HCT116 (cell line): ENCODE measurements around the gene CALCA. TPM values are rescaled to one million over a fixed set of nuclear protein-coding genes. Genes with fewer than 3 reads are reported as not detected.

ENCODE experiments used
- ATAC-seq: fragments of 200-7000 bp; cut with Tn5 transposase; 2 replicates; pipeline ENCODE4 v1.9.1; 2020; ENCODE audit warnings: mild to moderate bottlenecking, moderate library complexity
- BruUV-seq: library from RNA; stranded (reverse); fragments of 400-500 nt; replicated peaks from 2 replicates; lab custom pipeline; 2021; lab: Mats Ljungman, UMichigan
- CTCF ChIA-PET: fragments of 300-600 bp; sonication (Branson Sonifier 250); formaldehyde crosslinking; loops from one replicate; lab custom pipeline; 2021; ENCODE audit warnings: antibody characterized with exemption; lab: Charles Lee
- POLR2A ChIA-PET: fragments of 300-600, 350-600 bp; sonication (Branson Sonifier 250); formaldehyde crosslinking; loops from one replicate; lab custom pipeline; 2021; ENCODE audit warnings: antibody characterized with exemption; lab: Charles Lee
- RAD21 ChIA-PET, 2 experiments: fragments of 300-600 bp; sonication (Branson Sonifier 250); formaldehyde crosslinking; loops; one replicate each; lab custom pipeline; 2023; ENCODE audit warnings: low total read pairs in 2 of 2; ENCODE audit not compliant: uncharacterized antibody in 2 of 2, unreplicated experiment in 2 of 2, low non-redundant PET in 1 of 2; lab: Charles Lee
- DNase-seq: peaks from one replicate; pipeline ENCODE4 v3.0.0-alpha.2; 2010; ENCODE audit warnings: low read depth, low spot score
- H2AFZ ChIP-seq: fragments of 200-600 bp; shearing (Covaris generic), sonication (generic); 2 replicates; pipeline ENCODE4 v1.6.1; 2017; ENCODE audit warnings: low read depth, mixed run types, mixed read lengths, antibody characterized with exemption, low read length; ENCODE audit not compliant: poor library complexity, severe bottlenecking
- H3K27ac ChIP-seq: 2 replicates; pipeline ENCODE4 v1.5.1; 2012; ENCODE audit warnings: low read depth, low read length
- H3K27me3 ChIP-seq: fragments of 200-600 bp; sonication (generic); 2 replicates; pipeline ENCODE4 v1.6.1; 2016; ENCODE audit warnings: mixed run types, low read length, mixed read lengths; ENCODE audit not compliant: insufficient read depth
- H3K36me3 ChIP-seq, 2 experiments: fragments of 200-500 bp in 1 of 2; fragments of 200-600 bp in 1 of 2; sonication (Bioruptor generic) in 1 of 2; sonication (generic) in 1 of 2; 2 replicates each; pipeline versions ENCODE4 v1.5.1 to v1.6.1; 2014 to 2016; ENCODE audit warnings: low read length in 2 of 2, inconsistent platforms in 1 of 2, mixed read lengths in 1 of 2, mixed run types in 1 of 2; ENCODE audit not compliant: insufficient read depth in 2 of 2, control insufficient read depth in 1 of 2
- H3K4me1 ChIP-seq, 2 experiments: fragments of 200-600 bp in 1 of 2; sonication (generic) in 1 of 2; 2 replicates each; pipeline versions ENCODE4 v1.5.1 to v1.6.1; 2012 to 2017; ENCODE audit warnings: low read length in 2 of 2, inconsistent platforms in 1 of 2, mild to moderate bottlenecking in 1 of 2, mixed read lengths in 1 of 2, mixed run types in 1 of 2, moderate library complexity in 1 of 2; ENCODE audit not compliant: insufficient read depth in 2 of 2, control insufficient read depth in 1 of 2
- H3K4me2 ChIP-seq: fragments of 200-600 bp; sonication (generic); 2 replicates; pipeline ENCODE4 v1.6.1; 2017; ENCODE audit warnings: mixed run types, low read length, mixed read lengths
- H3K4me3 ChIP-seq, 2 experiments: fragments of 200-600 bp in 1 of 2; sonication (generic) in 1 of 2; replicated peaks in 1 of 2; 2 replicates each; pipeline ENCODE4 v1.5.1; 2011 to 2016; ENCODE audit warnings: low read length in 2 of 2, control low read depth in 1 of 2, low read depth in 1 of 2, mild to moderate bottlenecking in 1 of 2, mixed read lengths in 1 of 2, mixed run types in 1 of 2
- H3K79me2 ChIP-seq: fragments of 200-600 bp; sonication (generic); 2 replicates; pipeline ENCODE4 v1.6.1; 2017; ENCODE audit warnings: mild to moderate bottlenecking, mixed run types, low read length, moderate library complexity, mixed read lengths; ENCODE audit not compliant: insufficient read depth
- H3K9ac ChIP-seq: fragments of 200-600 bp; sonication (generic); 2 replicates; pipeline ENCODE4 v1.6.1; 2016; ENCODE audit warnings: low read length, mixed read lengths
- H3K9me2 ChIP-seq: fragments of 200-600 bp; sonication (generic), shearing (Covaris generic); 2 replicates; pipeline ENCODE4 v1.6.1; 2017; ENCODE audit warnings: mixed run types, mild to moderate bottlenecking, moderate library complexity; ENCODE audit not compliant: insufficient read depth
- H3K9me3 ChIP-seq, 2 experiments: fragments of 200-500 bp in 1 of 2; fragments of 200-600 bp in 1 of 2; sonication (Bioruptor generic) in 1 of 2; sonication (generic) in 1 of 2; 2 replicates each; pipeline ENCODE4 v1.6.1; 2014 to 2017; ENCODE audit warnings: low read length in 2 of 2, mixed read lengths in 2 of 2, inconsistent platforms in 1 of 2, low read depth in 1 of 2, mild to moderate bottlenecking in 1 of 2, mixed run types in 1 of 2, moderate library complexity in 1 of 2; ENCODE audit not compliant: control insufficient read depth in 1 of 2, insufficient read depth in 1 of 2
- H4K20me1 ChIP-seq: fragments of 200-600 bp; sonication (generic), shearing (Covaris generic); 2 replicates; pipeline ENCODE4 v1.6.1; 2017; ENCODE audit warnings: mixed run types, mild to moderate bottlenecking, moderate library complexity; ENCODE audit not compliant: insufficient read depth
- CBX3 ChIP-seq: IDR thresholded peaks from 2 replicates; pipeline ENCODE4 v1.6.1; 2012; ENCODE audit warnings: low read depth
- EGR1 ChIP-seq: IDR thresholded peaks from 2 replicates; pipeline ENCODE4 v1.6.1; 2012; ENCODE audit warnings: low read depth
- ELF1 ChIP-seq: IDR thresholded peaks from 2 replicates; pipeline ENCODE4 v1.6.1; 2012; ENCODE audit warnings: low read depth, borderline replicate concordance
- POLR2A ChIP-seq: IDR thresholded peaks from 2 replicates; pipeline ENCODE4 v1.7.0; 2011; ENCODE audit warnings: borderline replicate concordance; ENCODE audit not compliant: insufficient read depth, insufficient read length; ENCODE audit errors: extremely low read depth
- POLR2AphosphoS5 ChIP-seq: IDR thresholded peaks from 2 replicates; pipeline ENCODE4 v1.6.1; 2011; ENCODE audit warnings: mild to moderate bottlenecking, low read depth, low read length, moderate library complexity
- RAD21 ChIP-seq: IDR thresholded peaks from 2 replicates; pipeline ENCODE4 v1.6.1; 2012; ENCODE audit warnings: low read depth, mild to moderate bottlenecking
- SIN3A ChIP-seq: IDR thresholded peaks from 2 replicates; pipeline ENCODE4 v1.6.1; 2012; ENCODE audit warnings: low read depth
- ZFX ChIP-seq: fragments of 450-650 bp; IDR thresholded peaks from 2 replicates; pipeline ENCODE4 v1.6.1; 2017
- intact Hi-C: fragments of 100-400 bp; cut with micrococcal nuclease; formaldehyde crosslinking; loops from 2 replicates; pipeline ENCODE4 v1.10.0; 2022
- total RNA-seq: library from RNA; stranded (reverse); gene quantifications from one replicate; pipeline ENCODE4 v1.2.1, GENCODE V29; 2021; ENCODE audit not compliant: unreplicated experiment
- TF ChIP-seq, protein P1 (sequence below), 3 experiments: fragments of 200-600 bp in 1 of 3; sonication (generic) in 1 of 3; IDR thresholded peaks in 2 of 3; conservative IDR thresholded peaks in 1 of 3; 2 replicates each; pipeline ENCODE4 v1.5.1; 2012 to 2017; ENCODE audit warnings: low read depth in 2 of 3, low read length in 2 of 3, antibody characterized with exemption in 1 of 3, borderline replicate concordance in 1 of 3, control low read depth in 1 of 3, mild to moderate bottlenecking in 1 of 3, mixed read lengths in 1 of 3, mixed run types in 1 of 3, moderate library complexity in 1 of 3; ENCODE audit not compliant: insufficient read depth in 1 of 3
- TF ChIP-seq, protein P2 (sequence below): IDR thresholded peaks from 2 replicates; pipeline ENCODE4 v1.6.1; 2012; ENCODE audit warnings: low read depth

CALCA gene
- total RNA-seq, 1 experiment from 2014 or later, result not detected

DNA sequence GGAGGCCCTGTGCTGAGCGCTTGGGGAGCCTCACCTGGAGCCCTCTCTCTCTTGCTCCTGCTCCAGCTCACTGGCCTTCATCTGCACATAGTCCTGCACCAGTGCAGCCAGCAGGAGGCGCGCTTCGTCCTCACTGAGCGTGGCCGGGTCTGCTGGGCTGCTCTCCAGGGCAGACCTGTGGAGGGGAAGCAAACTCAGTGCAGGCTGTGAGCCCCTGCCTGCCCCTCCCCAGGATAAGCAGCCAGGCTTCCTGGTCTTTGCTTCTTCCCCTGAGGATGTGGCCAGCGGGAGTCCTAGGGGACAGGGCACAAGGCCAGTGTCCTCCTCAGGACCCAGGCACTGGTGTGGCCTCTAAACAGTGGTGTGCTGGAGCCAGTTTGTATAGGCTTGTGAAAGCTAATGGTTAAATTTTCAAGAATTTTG lies 2.2 kb downstream of the CALCA start:
- Histone ChIP-seq H3K9me2 (no peaks in the 10 kb centered on the region), H3K79me2 (no peaks in the 10 kb centered on the region), H3K4me1 (peaks cover 0 to 5% of the 10 kb centered on the region in 2 experiments; a peak in 1 of 4 replicates), H3K9ac (no peak overlapping the region), H4K20me1 (no peaks in the 10 kb centered on the region), H3K36me3 (no peaks in the 10 kb centered on the region), H3K4me2 (no peak overlapping the region), H3K27me3 (no peaks in the 10 kb centered on the region), H2AFZ (no peak overlapping the region), H3K27ac (no peak overlapping the region), H3K9me3 (no peaks in the 10 kb centered on the region), H3K4me3 (no peak overlapping the region)
- POLR2A ChIA-PET, result no interaction called here
- peak; percentile 69 for TF ChIP-seq RAD21
- no peak for TF ChIP-seq ZFX
- TF ChIP-seq, protein P1, sequence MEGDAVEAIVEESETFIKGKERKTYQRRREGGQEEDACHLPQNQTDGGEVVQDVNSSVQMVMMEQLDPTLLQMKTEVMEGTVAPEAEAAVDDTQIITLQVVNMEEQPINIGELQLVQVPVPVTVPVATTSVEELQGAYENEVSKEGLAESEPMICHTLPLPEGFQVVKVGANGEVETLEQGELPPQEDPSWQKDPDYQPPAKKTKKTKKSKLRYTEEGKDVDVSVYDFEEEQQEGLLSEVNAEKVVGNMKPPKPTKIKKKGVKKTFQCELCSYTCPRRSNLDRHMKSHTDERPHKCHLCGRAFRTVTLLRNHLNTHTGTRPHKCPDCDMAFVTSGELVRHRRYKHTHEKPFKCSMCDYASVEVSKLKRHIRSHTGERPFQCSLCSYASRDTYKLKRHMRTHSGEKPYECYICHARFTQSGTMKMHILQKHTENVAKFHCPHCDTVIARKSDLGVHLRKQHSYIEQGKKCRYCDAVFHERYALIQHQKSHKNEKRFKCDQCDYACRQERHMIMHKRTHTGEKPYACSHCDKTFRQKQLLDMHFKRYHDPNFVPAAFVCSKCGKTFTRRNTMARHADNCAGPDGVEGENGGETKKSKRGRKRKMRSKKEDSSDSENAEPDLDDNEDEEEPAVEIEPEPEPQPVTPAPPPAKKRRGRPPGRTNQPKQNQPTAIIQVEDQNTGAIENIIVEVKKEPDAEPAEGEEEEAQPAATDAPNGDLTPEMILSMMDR (IDR thresholded peaks at IDR 0.05 in 2 of 3, conservative IDR thresholded peaks at IDR 0.05 in 1 of 3; ENCODE audit: borderline replicate concordance in 1 of 3, insufficient read depth in 1 of 3, low read depth in 2 of 3, low read length in 2 of 3), result peak; percentile 72 to 81 (median 81); a peak in 5 of 6 replicates
- RAD21 ChIA-PET, result interaction anchor here in 1 of 2 experiments (1.5 kb wide), 1 partner anchor 105 kb away, joined by 6 read pairs; no protein-coding TSS in a partner anchor
- intact Hi-C loops, result loop anchor here (1.0 kb wide), 2 partner anchors 105 to 238 kb away; no protein-coding TSS in a partner anchor
- no TSS peak for BruUV-seq
- peak; percentile 91 for ATAC-seq
- peak; percentile 15 for DNase-seq
- CTCF ChIA-PET, result interaction anchor here (0.6 to 1.5 kb wide), 11 partner anchors 11 to 107 kb away, joined by 3 to 12 read pairs (median 4); no protein-coding TSS in a partner anchor

DNA sequence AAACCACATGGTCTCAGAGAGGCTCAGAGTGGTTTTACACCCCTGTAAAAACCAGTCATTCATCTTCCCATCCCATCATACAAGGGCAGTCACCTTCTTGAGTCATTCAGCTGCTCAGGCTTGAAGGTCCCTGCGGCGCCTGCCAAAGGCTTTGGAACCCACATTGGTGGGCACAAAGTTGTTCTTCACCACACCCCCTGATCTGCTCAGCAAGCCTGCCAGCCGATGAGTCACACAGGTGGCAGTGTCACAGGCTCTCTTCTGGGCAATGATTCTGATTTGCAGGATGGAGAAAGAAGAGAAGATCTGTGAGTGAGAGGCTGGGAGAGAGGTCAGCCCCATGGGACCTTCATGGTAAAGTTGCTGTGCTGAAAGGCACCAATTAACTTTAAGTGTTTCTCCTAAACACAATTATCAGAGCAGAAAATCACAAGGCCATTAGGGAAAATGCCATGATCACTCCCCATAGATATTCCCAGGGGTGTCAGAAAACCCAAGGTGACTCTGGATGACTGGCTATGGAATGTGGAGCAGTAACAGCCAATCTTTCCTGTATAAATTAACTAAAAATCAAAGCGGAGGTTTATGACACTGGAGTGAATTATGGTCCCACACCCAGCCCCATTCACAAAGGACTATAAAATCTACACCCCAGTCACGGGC lies 4.4 kb downstream of the CALCA start:
- H3K4me3 ChIP-seq, result no peak overlapping the region
- H3K27me3 ChIP-seq, result no peaks in the 10 kb centered on the region
- BruUV-seq, result no TSS peak
- no peak for ATAC-seq
- CTCF ChIA-PET, result interaction anchor here (1.1 kb wide), 1 partner anchor 60 kb away, joined by 3 read pairs; no protein-coding TSS in a partner anchor
- H3K79me2 ChIP-seq, result no peaks in the 10 kb centered on the region
- intact Hi-C loops, result no loop called here
- H2AFZ ChIP-seq, result no peak overlapping the region
- H3K9me3 ChIP-seq, result no peaks in the 10 kb centered on the region
- H3K4me1 ChIP-seq, result no peaks in the 10 kb centered on the region
- no peak overlapping the region for H3K27ac ChIP-seq
- no peaks in the 10 kb centered on the region for H3K36me3 ChIP-seq
- POLR2A ChIA-PET, result no interaction called here
- no peak for DNase-seq
- no peak overlapping the region for H3K4me2 ChIP-seq
- no peaks in the 10 kb centered on the region for H4K20me1 ChIP-seq
- no peak overlapping the region for H3K9ac ChIP-seq
- no peaks in the 10 kb centered on the region for H3K9me2 ChIP-seq
- RAD21 ChIA-PET, result no interaction called here
- TF ChIP-seq ELF1 (no peak), CBX3 (no peak), POLR2AphosphoS5 (no peak), ZFX (no peak), EGR1 (no peak), POLR2A (no peak), SIN3A (no peak)
- TF ChIP-seq, protein P2, sequence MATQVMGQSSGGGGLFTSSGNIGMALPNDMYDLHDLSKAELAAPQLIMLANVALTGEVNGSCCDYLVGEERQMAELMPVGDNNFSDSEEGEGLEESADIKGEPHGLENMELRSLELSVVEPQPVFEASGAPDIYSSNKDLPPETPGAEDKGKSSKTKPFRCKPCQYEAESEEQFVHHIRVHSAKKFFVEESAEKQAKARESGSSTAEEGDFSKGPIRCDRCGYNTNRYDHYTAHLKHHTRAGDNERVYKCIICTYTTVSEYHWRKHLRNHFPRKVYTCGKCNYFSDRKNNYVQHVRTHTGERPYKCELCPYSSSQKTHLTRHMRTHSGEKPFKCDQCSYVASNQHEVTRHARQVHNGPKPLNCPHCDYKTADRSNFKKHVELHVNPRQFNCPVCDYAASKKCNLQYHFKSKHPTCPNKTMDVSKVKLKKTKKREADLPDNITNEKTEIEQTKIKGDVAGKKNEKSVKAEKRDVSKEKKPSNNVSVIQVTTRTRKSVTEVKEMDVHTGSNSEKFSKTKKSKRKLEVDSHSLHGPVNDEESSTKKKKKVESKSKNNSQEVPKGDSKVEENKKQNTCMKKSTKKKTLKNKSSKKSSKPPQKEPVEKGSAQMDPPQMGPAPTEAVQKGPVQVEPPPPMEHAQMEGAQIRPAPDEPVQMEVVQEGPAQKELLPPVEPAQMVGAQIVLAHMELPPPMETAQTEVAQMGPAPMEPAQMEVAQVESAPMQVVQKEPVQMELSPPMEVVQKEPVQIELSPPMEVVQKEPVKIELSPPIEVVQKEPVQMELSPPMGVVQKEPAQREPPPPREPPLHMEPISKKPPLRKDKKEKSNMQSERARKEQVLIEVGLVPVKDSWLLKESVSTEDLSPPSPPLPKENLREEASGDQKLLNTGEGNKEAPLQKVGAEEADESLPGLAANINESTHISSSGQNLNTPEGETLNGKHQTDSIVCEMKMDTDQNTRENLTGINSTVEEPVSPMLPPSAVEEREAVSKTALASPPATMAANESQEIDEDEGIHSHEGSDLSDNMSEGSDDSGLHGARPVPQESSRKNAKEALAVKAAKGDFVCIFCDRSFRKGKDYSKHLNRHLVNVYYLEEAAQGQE, result no peak
- TF ChIP-seq, protein P1 (IDR thresholded peaks at IDR 0.05 in 2 of 3, conservative IDR thresholded peaks at IDR 0.05 in 1 of 3; ENCODE audit: borderline replicate concordance in 1 of 3, insufficient read depth in 1 of 3, low read depth in 2 of 3, low read length in 2 of 3), result no peak
